ENCODE measurements around the gene PRKX.

- TF ChIP-seq, protein P1, sequence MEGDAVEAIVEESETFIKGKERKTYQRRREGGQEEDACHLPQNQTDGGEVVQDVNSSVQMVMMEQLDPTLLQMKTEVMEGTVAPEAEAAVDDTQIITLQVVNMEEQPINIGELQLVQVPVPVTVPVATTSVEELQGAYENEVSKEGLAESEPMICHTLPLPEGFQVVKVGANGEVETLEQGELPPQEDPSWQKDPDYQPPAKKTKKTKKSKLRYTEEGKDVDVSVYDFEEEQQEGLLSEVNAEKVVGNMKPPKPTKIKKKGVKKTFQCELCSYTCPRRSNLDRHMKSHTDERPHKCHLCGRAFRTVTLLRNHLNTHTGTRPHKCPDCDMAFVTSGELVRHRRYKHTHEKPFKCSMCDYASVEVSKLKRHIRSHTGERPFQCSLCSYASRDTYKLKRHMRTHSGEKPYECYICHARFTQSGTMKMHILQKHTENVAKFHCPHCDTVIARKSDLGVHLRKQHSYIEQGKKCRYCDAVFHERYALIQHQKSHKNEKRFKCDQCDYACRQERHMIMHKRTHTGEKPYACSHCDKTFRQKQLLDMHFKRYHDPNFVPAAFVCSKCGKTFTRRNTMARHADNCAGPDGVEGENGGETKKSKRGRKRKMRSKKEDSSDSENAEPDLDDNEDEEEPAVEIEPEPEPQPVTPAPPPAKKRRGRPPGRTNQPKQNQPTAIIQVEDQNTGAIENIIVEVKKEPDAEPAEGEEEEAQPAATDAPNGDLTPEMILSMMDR (IDR thresholded peaks at IDR 0.05), result no peak
- no peak for TF ChIP-seq POLR2A (IDR thresholded peaks at IDR 0.05)
These were observed 113.5 kb downstream of the PRKX start for GRCh38 chrX:3599802-3600430.

All from upper lobe of left lung (tissue), 4 donors.